Esophagus muscularis mucosa (tissue), 4 donors: ENCODE measurements around the gene SI. TPM values are rescaled to one million over a fixed set of nuclear protein-coding genes. Genes with fewer than 3 reads are reported as not detected.
"Not testable (repeated sequence)": the region's sequence is repeated elsewhere in the genome, so short reads cannot be mapped to it uniquely, and the experiment has no call there.

Experiments used
- DNase-seq: peaks from one replicate; pipeline ENCODE4 v3.0.0-alpha.2; 2017; ENCODE audit errors: extremely low spot score
- H3K27ac ChIP-seq, 4 donors: fragments of 200-600 bp; sonication (generic); replicated peaks in 1 of 4; 1 replicate in 3 of 4; 2 replicates in 1 of 4; pipeline ENCODE4 v1.5.1; 2016 to 2019; ENCODE audit warnings: mild to moderate bottlenecking in 1 of 4
- H3K27me3 ChIP-seq, 4 donors: fragments of 200-600 bp; sonication (generic); one replicate each; pipeline versions ENCODE4 v1.5.1 to v1.6.0; 2016 to 2019
- H3K36me3 ChIP-seq, 4 donors: fragments of 200-600 bp; sonication (generic); one replicate each; pipeline ENCODE4 v1.5.1; 2016 to 2019
- H3K4me1 ChIP-seq, 4 donors: fragments of 200-600 bp; sonication (generic); one replicate each; pipeline ENCODE4 v1.5.1; 2016 to 2019
- H3K4me3 ChIP-seq, 4 donors: fragments of 200-600 bp; sonication (generic); 1 replicate in 2 of 4; 2 replicates in 2 of 4; pipeline ENCODE4 v1.5.1; 2016 to 2019; ENCODE audit warnings: mild to moderate bottlenecking in 4 of 4, moderate library complexity in 1 of 4
- H3K9me3 ChIP-seq, 4 donors: fragments of 200-600 bp; sonication (generic); 1 replicate in 3 of 4; 2 replicates in 1 of 4; pipeline ENCODE4 v1.5.1; 2016 to 2019
- CTCF ChIP-seq, 3 experiments: fragments of 200-600 bp in 2 of 3; fragments of 450-650 bp in 1 of 3; sonication (generic) in 2 of 3; IDR thresholded peaks; one replicate each; pipeline ENCODE4 v1.5.1; 2017 to 2019; ENCODE audit warnings: antibody characterized with exemption in 3 of 3, mild to moderate bottlenecking in 2 of 3, moderate library complexity in 1 of 3
- EP300 ChIP-seq: sonication (generic); formaldehyde crosslinking; IDR thresholded peaks from one replicate; pipeline ENCODE4 v1.6.1; 2017; ENCODE audit warnings: antibody characterized with exemption
- POLR2A ChIP-seq: fragments of 450-650 bp; IDR thresholded peaks from one replicate; pipeline ENCODE4 v1.6.1; 2017; ENCODE audit warnings: antibody characterized with exemption, moderate library complexity, mild to moderate bottlenecking, low read depth
- POLR2AphosphoS5 ChIP-seq, 2 donors: sonication (generic); formaldehyde crosslinking; IDR thresholded peaks; one replicate each; pipeline ENCODE4 v1.6.1; 2017; ENCODE audit warnings: antibody characterized with exemption in 2 of 2
- WGBS: methylation state at CpG from one replicate; pipeline ENCODE4 v1.1.5; 2018; 5-methylcytosine and 5-hydroxymethylcytosine counted together
- intact Hi-C: fragments of 100-400 bp; cut with DNase I; formaldehyde crosslinking; loops from one replicate; pipeline ENCODE4 v1.15.1; 2023
- total RNA-seq, 4 donors: library from RNA; depleted of rRNA; stranded (reverse); fragments of >200 nt; gene quantifications; one replicate each; pipeline versions ENCODE4 v1.1.0 to v1.2.1, GENCODE V29; 2016

Gene SI
- total RNA-seq, 4 donors from 2014 or later: under 0.01 TPM; not detected in 3

- Histone ChIP-seq H3K36me3 (no peaks in the 10 kb centered on the region), H3K4me1 (no peaks in the 10 kb centered on the region), H3K27ac (no peak overlapping the region), H3K4me3 (no peak overlapping the region), H3K9me3 (no peaks in the 10 kb centered on the region), H3K27me3 (no peaks in the 10 kb centered on the region)
- intact Hi-C loops: no loop called here
- no peak for DNase-seq
- TF ChIP-seq POLR2A (no peak), POLR2AphosphoS5 (IDR thresholded peaks at IDR 0.05) (no peak), EP300 (no peak), CTCF (IDR thresholded peaks at IDR 0.05) (no peak)
- WGBS: 91% methylated on average over 3 of the region's 3 CpGs
These were observed 66.7 kb downstream of the SI start for GRCh38 chr3:165011557-165011956.

GRCh38 chr3:164984947-164985346 lies 93.3 kb downstream of the SI start:
- Histone ChIP-seq H3K27ac (no peak overlapping the region), H3K9me3 (no peaks in the 10 kb centered on the region), H3K4me3 (no peak overlapping the region), H3K4me1 (no peaks in the 10 kb centered on the region), H3K27me3 (no peaks in the 10 kb centered on the region), H3K36me3 (no peaks in the 10 kb centered on the region)
- WGBS: 48% methylated on average over 1 of the region's 1 CpG
- intact Hi-C loops: no loop called here
- TF ChIP-seq POLR2A: no peak
- no peak for TF ChIP-seq POLR2AphosphoS5 (IDR thresholded peaks at IDR 0.05)
- DNase-seq: no peak

- no peaks in the 10 kb centered on the region for H3K27me3 ChIP-seq
These were observed 115.7 kb downstream of the SI start for GRCh38 chr3:164962610-164963009.

GRCh38 chr3:164952966-164953365 lies 125.3 kb downstream of the SI start:
- H3K4me1 ChIP-seq: no peaks in the 10 kb centered on the region
- no peaks in the 10 kb centered on the region for H3K36me3 ChIP-seq
- H3K27me3 ChIP-seq: no peaks in the 10 kb centered on the region
- TF ChIP-seq POLR2AphosphoS5 (IDR thresholded peaks at IDR 0.05): no peak
- TF ChIP-seq CTCF (IDR thresholded peaks at IDR 0.05): no peak
- no peak for TF ChIP-seq EP300
- TF ChIP-seq POLR2A: no peak
- no peaks in the 10 kb centered on the region for H3K9me3 ChIP-seq
- intact Hi-C loops: no loop called here
- WGBS: 81% methylated on average over 3 of the region's 3 CpGs
- H3K27ac ChIP-seq: no peak overlapping the region
- DNase-seq: no peak
- no peak overlapping the region for H3K4me3 ChIP-seq

More at GRCh38 chr3:164962610-164963009, 115.7 kb downstream of the SI start:
- no peaks in the 10 kb centered on the region for H3K9me3 ChIP-seq
- no peaks in the 10 kb centered on the region for H3K4me1 ChIP-seq
- no peak overlapping the region for H3K27ac ChIP-seq
- intact Hi-C loops: no loop called here
- no peaks in the 10 kb centered on the region for H3K36me3 ChIP-seq
- no peak overlapping the region for H3K4me3 ChIP-seq
- TF ChIP-seq CTCF (IDR thresholded peaks at IDR 0.05): no peak
- no peak for TF ChIP-seq EP300
- no peak for TF ChIP-seq POLR2A
- TF ChIP-seq POLR2AphosphoS5 (IDR thresholded peaks at IDR 0.05): no peak
- DNase-seq: no peak
- 83% methylated on average over 6 of the region's 6 CpGs for WGBS

- H3K27me3 ChIP-seq, H3K36me3 ChIP-seq, H3K4me1 ChIP-seq, H3K27ac ChIP-seq, DNase-seq, H3K4me3 ChIP-seq, intact Hi-C loops, H3K9me3 ChIP-seq: not testable (repeated sequence)
- WGBS: 89% methylated on average over 7 of the region's 7 CpGs
These were observed 126.9 kb downstream of the SI start for GRCh38 chr3:164951403-164951802.

GRCh38 chr3:164940745-164941144 lies 137.6 kb downstream of the SI start:
- TF ChIP-seq POLR2A: no peak
- TF ChIP-seq EP300: no peak
- no peak for TF ChIP-seq POLR2AphosphoS5 (IDR thresholded peaks at IDR 0.05)
- no peak for TF ChIP-seq CTCF (IDR thresholded peaks at IDR 0.05)
- Histone ChIP-seq H3K4me3 (no peak overlapping the region), H3K36me3 (no peaks in the 10 kb centered on the region), H3K27ac (no peak overlapping the region), H3K27me3 (no peaks in the 10 kb centered on the region), H3K4me1 (no peaks in the 10 kb centered on the region), H3K9me3 (no peaks in the 10 kb centered on the region)
- 67% methylated on average over 1 of the region's 1 CpG for WGBS
- DNase-seq: no peak
- intact Hi-C loops: no loop called here
